ENCODE data around the gene ZNF436. TPM values are rescaled to one million over a fixed set of nuclear protein-coding genes. Genes with fewer than 3 reads are reported as not detected.
A peak's percentile ranks its signal among the peaks of the same experiment; 100 is the strongest.

ZNF436 gene
- total RNA-seq, 1 donor from 2014 or later: 10.9 TPM

GRCh38 chr1:23371987-23372880 lies 2.6 kb upstream of the ZNF436 start:
- Histone ChIP-seq H3K4me1 (peaks cover 27% of the 10 kb centered on the region), H3K27ac (no peak overlapping the region), H3K4me3 (no peak overlapping the region), H3K27me3 (no peaks in the 10 kb centered on the region), H3K36me3 (no peaks in the 10 kb centered on the region), H3K9me3 (no peaks in the 10 kb centered on the region)
- TF ChIP-seq, protein P1, sequence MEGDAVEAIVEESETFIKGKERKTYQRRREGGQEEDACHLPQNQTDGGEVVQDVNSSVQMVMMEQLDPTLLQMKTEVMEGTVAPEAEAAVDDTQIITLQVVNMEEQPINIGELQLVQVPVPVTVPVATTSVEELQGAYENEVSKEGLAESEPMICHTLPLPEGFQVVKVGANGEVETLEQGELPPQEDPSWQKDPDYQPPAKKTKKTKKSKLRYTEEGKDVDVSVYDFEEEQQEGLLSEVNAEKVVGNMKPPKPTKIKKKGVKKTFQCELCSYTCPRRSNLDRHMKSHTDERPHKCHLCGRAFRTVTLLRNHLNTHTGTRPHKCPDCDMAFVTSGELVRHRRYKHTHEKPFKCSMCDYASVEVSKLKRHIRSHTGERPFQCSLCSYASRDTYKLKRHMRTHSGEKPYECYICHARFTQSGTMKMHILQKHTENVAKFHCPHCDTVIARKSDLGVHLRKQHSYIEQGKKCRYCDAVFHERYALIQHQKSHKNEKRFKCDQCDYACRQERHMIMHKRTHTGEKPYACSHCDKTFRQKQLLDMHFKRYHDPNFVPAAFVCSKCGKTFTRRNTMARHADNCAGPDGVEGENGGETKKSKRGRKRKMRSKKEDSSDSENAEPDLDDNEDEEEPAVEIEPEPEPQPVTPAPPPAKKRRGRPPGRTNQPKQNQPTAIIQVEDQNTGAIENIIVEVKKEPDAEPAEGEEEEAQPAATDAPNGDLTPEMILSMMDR (IDR thresholded peaks at IDR 0.05): no peak
- intact Hi-C loops (cut with DNase I): no loop called here
- ATAC-seq (no peak), DNase-seq (no peak)

DNA sequence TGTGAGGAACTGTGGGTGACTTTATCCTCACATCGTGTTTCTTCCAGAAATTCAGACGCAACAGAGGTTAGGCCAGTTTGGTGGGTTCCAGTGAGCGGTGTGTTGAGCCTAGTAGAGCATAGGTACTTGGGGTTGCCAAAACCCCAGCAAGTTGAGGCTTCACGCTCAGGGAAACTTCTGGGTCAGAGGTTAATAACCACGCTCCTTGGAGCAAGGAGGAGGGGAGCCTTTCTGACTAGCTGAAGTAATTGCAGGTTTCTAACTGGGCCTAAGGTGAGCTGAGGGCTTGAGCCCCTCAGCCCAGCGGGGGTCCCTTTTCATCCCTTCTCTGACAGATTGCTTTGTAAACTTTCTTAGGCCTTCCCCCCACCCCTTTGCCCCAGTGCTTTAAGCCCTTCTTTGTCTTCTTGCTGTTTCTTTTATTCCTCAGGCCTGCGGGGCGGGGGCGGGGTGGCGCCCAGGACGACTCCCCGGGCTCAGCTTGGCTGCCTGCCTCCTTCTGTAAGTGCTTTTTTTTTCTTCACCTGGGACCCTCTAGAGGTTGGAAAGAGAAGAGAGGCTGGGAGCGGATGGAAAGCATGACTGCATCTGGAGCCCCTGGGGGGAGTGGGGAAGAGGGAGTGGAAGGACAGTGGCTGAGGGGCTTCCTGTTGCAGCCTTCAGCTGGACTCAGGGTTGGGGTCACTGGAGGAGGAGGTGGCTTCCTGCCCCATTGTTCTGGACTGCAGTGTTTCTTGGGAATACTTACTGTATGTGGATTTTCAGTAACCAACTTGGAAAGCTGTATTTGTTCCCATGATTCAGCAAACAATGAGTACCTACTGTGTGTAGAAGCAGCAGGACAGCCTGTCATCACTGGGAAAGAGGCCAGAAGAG lies 1.3 kb upstream of the ZNF436 start:
- ATAC-seq (no peak), DNase-seq (no peak)
- Histone ChIP-seq H3K27me3 (no peaks in the 10 kb centered on the region), H3K4me3 (peak overlapping the region; percentile 87), H3K36me3 (peaks cover 7% of the 10 kb centered on the region), H3K4me1 (peaks cover 37% of the 10 kb centered on the region), H3K9me3 (no peaks in the 10 kb centered on the region), H3K27ac (peak overlapping the region; percentile 97)
- intact Hi-C loops (cut with DNase I): no loop called here
- TF ChIP-seq, protein P1 (IDR thresholded peaks at IDR 0.05): no peak

DNA sequence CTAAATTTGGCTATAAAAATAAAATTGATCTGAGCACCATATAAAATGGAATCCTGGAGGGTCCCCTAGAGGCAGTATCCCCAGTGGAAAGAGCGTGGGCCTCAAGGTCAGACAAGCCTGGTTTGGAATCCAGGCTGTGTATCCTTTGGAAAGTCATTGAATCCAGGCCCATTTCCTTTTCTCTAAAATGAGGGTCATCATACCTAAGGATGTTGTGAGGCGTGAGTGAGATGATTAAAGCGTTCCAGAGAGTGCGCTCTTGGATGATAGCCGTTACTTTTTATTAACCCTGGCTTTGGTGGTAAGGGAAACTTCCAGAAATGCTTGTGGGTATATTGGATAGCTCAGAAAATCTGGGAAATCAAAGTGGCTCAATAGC lies 683 bp upstream of the ZNF436 start:
- Histone ChIP-seq H3K4me3 (peak overlapping the region; percentile 87), H3K4me1 (peaks cover 37% of the 10 kb centered on the region), H3K27me3 (no peaks in the 10 kb centered on the region), H3K9me3 (no peaks in the 10 kb centered on the region), H3K36me3 (peaks cover 12% of the 10 kb centered on the region), H3K27ac (peak overlapping the region; percentile 97)
- TF ChIP-seq, protein P1 (IDR thresholded peaks at IDR 0.05): no peak
- DNase-seq (no peak), ATAC-seq (no peak)
- intact Hi-C loops (cut with DNase I): no loop called here

- Histone ChIP-seq H3K27me3 (no peaks in the 10 kb centered on the region), H3K9me3 (peaks cover 6% of the 10 kb centered on the region), H3K36me3 (peaks cover 12% of the 10 kb centered on the region), H3K4me1 (peaks cover 37% of the 10 kb centered on the region), H3K27ac (peak overlapping the region; percentile 97), H3K4me3 (peak overlapping the region; percentile 87)
- intact Hi-C loops (cut with DNase I): no loop called here
- ATAC-seq (peak; percentile 88), DNase-seq (peak; percentile 95)
- TF ChIP-seq, protein P1 (IDR thresholded peaks at IDR 0.05): no peak
Observed at GRCh38 chr1:23368562-23369334, 888 bp downstream of the ZNF436 start.
